HG03558 (cell line): ENCODE data around the gene OR51B5.
"Not testable (repeated sequence)": the region's sequence is repeated elsewhere in the genome, so short reads cannot be mapped to it uniquely, and the experiment has no call there.

Experiments
- ATAC-seq: cut with Tn5 transposase; IDR thresholded peaks from one replicate; pipeline ENCODE4 v1.9.1; 2021; ENCODE audit warnings: moderate number of reproducible peaks; ENCODE audit not compliant: unreplicated experiment; ENCODE audit errors: extremely low read depth

The OR51B5 gene

GRCh38 chr11:5343474-5344335, at the start of gene OR51B5:
TSS of gene OR51B5 (minus strand) at chr11:5343524. CDS start at chr11:5343524, 0 bp downstream.
- no peak for ATAC-seq

- no peak for ATAC-seq
Observed at GRCh38 chr11:5390210-5390609, 46.9 kb upstream of the OR51B5 start.

DNA sequence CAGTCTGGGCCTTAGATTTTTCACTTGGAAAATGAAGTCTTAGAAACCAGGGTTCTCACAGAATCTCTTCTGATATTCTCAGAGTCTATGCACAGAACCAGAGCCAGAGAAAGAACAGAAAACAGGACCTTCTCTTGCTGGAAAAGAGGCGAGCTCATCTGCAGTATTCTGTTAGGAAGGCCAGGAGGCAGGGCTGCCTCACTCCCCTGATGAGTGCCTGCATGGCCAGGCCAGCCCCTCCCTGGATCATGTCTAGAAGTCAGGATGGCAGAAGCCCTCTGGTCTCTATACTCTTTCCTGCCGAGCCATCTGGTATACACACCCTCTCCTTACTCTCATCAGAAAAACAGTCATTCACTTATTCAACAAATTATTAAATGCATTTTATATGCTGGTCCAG, 41.0 kb upstream of the OR51B5 start:
- ATAC-seq, result no peak

GRCh38 chr11:5383576-5383975, 40.3 kb upstream of the OR51B5 start, which contains the start of gene OR51M1:
TSS of gene OR51M1 (plus strand) at chr11:5383812. CDS start at chr11:5389399, 5,587 bp downstream.
- no peak for ATAC-seq

DNA sequence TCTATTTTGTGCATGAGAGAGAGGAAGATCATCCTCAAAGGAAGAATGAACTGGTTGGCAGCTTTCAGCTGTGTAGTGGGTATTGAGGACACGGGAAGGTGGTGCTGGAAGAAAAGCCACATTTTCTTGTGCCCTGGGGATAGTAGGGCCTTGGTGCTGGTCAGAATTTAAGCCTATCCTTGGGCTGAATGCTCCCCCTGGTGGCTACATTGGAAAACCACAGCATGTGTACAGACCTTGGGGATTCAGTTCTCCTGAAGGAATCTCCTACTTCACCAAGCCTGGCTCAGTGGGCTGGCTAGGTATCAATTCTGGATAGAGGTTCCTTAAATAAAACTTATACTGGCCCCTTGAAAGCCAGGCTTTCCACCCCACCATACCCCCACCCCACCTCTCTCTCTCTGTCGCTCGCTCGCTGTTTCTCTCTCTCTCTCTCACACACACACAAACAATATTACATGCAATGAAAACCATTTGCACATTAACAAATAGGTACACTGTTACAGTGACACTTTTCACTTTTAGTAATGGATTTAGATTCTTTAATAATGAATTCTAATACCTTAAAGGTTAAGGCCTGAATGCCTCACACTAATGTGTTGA, 37.5 kb upstream of the OR51B5 start:
- ATAC-seq, result peak; percentile 82

- no peak for ATAC-seq
Observed at GRCh38 chr11:5369789-5370188, 26.5 kb upstream of the OR51B5 start.

DNA sequence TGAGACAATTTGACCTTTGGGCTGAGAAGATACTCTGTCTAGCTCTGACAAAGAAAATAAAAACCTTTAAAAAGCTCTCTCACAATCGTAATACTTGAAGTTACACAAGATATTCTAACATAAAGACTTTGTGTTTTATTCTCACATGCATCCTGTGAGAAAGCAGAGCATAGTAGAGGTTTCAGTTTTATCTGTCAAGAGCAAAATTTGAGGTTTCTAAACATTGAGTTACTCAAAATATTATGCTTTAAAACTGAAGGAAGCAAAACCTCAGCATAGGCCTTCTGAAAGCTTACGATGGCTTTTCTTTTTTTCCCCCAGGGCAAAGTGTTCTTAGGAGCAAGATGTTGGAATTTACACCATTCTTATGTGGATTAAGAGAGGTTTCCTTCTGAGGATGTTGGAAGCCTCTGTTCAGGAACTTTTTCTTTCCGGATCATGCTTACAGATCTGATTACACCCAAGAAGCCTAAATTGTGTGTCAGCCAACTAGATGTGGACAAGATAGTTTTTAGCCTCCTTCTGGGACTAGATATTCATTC, 25.2 kb upstream of the OR51B5 start:
- no peak for ATAC-seq

DNA sequence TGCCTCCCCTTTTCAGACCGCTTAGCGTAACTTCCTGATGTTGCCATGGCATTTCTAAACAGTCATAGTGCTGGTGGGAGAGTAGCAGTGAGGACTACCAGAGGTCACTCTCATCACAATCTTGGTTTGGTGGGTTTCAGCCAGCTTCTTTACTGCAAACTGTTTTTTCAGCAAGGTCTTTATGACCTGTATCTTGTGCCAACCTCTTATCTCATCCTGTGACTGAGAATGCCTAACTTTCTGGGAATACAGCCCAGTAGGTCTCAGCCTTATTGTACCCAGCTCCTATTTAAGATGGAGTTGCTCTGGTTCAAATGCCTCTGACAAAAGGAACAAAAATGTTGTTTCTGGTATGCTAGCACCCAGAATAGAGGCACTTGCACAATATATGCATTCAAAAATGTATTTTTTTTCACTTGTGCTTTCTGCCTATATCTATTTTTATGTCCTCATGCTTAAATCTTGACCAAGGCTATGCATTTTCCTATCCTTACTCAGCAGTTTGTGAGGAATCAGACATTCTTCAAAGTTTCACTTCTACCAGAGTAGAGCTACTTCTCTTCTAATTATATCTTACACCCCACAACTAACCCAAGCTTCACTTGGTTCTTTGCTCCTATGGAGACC, 24.2 kb upstream of the OR51B5 start:
- ATAC-seq, result no peak

DNA sequence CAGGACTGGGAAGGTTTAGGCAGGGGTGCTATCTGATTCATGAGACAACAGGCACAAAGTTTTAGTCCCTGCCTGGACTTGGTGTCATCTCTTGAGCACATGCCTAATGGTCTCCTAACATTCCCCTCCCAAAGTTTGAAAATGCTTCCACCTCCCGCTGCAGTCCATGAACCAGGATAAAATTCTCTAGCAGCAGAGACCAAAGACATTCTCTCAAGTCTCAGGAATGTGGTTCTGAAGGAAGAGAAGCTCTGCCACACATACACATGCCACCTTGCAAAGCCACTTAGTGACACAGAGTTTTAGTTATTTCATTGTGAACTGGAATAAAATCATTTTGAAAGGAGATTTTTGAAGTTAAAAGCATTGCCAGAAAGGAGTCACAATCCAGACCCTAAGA, 23.5 kb upstream of the OR51B5 start:
- no peak for ATAC-seq

DNA sequence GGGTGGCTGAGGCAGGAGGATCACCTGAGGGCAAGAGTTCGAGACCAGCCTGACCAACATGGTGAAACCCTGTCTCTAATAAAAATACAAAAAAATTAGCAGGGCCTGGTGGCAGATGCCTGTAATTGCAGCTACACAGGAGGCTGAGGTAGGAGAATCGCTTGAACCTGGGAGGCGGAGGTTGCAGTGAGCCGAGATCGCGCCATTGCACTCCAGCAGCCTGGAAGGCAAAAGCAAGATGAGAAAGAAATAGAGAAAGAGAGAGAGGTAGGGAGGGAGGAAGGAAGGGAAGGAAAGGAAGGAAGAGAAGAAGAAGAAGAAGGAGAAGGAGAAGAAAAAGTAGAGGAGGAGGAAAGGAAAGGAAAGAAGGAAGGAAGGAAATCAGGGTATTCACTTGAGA, 23.0 kb upstream of the OR51B5 start:
- not testable (repeated sequence) for ATAC-seq

DNA sequence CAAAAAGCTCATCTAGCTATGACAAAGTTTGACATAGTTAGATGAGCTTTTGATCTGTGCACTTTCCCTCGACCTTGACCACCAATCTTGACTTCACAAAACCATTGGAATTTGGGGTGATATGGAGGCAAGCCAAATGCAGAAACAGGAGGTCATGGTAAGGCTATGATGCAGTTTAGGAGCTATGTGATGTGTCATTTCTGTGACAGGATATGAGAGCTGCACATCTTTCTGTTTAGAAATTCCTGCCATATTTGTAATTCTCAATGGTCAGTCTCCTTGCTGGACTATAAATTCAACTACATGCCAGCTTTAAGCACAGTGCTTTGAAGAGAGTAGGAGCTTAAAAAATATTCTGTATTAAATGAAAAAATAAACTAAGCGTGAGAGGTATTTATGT, 20.9 kb upstream of the OR51B5 start:
- ATAC-seq, result no peak

DNA sequence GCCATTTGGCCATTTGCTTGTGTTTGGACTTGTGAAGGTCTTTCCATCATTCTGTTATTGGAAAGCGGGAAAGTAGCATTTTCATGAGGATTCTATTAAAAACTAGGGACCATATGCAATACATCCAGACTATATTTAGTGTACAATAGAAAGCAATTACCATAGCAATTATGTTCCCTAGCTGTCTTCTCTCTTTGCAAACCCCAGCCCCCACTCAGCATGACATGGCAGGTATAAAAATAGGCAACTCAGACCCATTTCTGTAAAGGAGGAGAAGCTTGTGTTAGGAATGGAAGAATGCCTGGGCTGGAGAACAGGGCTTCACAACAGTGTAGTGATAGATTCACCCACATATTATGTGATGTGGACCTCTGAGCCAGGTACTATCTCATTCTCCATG, 20.4 kb upstream of the OR51B5 start:
- no peak for ATAC-seq

DNA sequence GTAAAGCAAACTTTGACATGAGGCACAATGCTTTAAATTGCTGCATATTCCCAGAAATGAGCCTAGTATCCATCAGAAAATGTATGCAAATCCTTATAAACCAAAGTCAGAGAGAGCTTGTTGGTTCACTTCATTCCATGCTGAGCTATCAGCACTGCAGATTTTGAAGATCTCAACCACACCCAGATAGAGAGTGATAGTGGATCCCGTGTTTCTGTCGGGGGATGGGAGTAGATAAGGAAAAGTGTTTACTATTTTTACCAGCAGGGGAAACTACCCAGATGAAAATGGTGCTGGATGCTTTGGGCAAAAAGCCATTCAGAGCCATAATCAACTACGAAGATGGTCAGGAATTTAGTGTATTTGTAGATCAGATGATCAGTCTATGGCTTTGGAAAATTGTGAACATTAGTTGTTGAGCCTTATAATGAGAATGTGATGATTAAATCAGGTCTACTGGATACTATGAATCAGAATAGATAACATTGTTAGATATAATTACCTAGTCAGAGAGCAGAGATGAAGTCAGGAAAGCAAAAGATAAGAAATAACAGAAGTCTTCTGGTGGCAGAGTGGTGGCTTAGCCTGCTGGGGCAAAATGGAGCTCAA, 18.8 kb upstream of the OR51B5 start:
- no peak for ATAC-seq

GRCh38 chr11:5356031-5356430, 12.7 kb upstream of the OR51B5 start:
- ATAC-seq, result not testable (repeated sequence)

DNA sequence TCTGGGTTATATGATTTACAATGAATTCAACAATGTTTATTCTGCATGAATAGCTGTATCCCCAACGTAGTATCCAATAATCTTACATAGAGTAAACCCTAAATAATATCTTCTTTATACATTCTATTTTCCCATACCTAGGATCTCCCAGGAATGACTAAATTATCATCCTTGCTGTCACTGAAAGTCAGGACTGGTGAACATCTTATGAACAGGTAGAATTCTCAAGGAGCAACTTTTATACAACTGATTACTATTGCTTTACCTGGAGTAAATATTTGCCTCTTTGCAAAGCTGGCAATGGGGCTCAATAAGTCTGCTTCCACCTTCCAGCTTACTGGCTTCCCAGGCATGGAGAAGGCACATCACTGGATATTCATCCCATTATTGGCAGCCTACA, 7.9 kb upstream of the OR51B5 start, which contains the start of gene OR51B6:
OR51B6 (plus strand) TSS at position 301 of the 400 bp plus-strand sequence; CDS start at position 301, 0 bp downstream.
- ATAC-seq, result no peak

DNA sequence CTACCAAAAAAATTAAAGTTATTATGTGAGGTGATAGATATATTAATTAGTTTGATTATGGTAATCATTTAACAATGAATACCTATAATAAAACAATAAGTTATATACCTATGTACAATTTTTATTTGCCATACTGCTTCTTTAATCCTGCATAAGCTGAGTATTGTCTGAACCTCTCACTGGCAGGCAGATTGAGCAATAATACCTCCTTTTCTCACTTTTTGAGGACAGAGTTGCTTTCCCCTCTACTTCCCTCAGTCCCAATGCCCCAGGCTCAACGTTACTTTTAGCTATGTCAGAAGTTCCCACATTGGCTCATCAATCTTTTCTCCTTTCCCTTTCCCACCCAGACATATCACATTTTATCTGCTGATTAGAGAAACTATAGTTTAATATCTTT, 6.2 kb upstream of the OR51B5 start:
- ATAC-seq, result no peak

DNA sequence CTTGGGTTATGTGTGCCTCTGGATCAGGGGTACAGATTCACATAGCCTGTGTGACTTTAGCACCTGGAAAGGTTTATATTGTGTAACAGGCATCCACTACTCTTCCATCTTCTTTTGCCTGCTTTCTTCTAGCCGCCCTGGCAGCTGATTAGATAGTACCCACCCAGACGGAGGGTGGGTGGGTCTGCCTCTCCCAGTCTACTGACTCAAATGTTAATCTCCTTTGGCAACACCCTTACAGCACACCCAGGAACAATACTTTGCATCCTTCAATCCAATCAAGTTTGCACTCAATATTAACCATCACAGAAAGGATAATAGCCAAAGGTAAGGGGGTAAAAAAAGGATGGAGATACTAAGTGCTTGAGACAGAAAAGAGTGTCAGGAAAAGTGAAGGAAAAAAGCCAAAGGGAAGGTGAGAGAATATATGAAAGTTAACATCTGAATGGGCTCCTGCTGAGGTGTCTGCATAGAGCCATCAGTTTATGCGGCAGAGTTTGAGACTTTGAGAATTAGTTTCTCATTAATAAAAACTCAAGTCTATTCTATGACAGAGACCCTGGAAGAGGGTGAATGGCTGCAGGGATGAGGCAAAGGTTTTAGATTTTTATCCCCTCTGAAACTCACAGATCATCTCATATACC, 5.3 kb upstream of the OR51B5 start:
- no peak for ATAC-seq

DNA sequence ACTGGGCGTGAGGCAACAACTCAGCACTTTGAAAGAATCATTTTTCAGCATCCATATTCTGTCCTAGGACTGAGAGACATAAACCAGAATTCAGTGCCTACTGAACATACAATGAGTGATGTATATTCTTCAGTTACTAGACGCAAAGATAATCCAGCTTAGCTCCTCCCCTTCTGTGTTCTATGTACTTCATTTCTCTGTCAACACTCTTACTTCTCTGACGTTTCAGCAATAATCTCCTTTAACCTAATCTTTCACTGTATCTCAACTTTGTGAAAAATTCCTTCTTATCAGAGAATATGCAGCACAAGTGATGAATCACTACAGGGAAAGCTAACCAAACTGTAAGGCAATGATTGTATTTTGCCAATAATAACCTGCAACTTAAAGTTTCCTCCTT, 2.5 kb upstream of the OR51B5 start:
- no peak for ATAC-seq

GRCh38 chr11:5339771-5340322, 3.5 kb downstream of the OR51B5 start:
- peak; percentile 65 for ATAC-seq

- not testable (repeated sequence) for ATAC-seq
Observed at GRCh38 chr11:5337253-5337652, 6.1 kb downstream of the OR51B5 start.
